COLO829 (cell line): ENCODE data around the gene PIEZO2.

Source experiments
- DNase-seq: peaks from one replicate; pipeline ENCODE4 v3.0.0; 2012; ENCODE audit warnings: low spot score

The PIEZO2 gene

DNA sequence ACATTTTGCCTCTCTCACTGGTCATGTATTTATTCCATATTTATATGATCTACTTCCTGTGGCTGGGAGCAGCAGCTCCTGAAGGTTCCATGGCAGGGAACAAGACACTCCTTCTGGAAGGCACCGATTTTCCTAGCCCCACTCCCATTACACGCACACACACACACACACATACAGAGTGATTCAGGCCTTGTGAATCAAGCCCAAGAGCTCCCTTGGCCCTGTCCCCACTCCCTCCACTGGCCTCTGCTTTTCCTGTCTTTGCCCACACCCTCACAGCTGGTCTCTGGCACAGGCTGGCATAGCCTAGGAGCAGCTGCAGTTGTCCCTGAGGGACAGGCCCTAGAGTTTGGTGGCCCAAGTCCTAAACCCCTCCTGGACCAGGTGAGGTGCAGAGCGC is 421.9 kb downstream of the PIEZO2 start:
- DNase-seq, result no peak

DNA sequence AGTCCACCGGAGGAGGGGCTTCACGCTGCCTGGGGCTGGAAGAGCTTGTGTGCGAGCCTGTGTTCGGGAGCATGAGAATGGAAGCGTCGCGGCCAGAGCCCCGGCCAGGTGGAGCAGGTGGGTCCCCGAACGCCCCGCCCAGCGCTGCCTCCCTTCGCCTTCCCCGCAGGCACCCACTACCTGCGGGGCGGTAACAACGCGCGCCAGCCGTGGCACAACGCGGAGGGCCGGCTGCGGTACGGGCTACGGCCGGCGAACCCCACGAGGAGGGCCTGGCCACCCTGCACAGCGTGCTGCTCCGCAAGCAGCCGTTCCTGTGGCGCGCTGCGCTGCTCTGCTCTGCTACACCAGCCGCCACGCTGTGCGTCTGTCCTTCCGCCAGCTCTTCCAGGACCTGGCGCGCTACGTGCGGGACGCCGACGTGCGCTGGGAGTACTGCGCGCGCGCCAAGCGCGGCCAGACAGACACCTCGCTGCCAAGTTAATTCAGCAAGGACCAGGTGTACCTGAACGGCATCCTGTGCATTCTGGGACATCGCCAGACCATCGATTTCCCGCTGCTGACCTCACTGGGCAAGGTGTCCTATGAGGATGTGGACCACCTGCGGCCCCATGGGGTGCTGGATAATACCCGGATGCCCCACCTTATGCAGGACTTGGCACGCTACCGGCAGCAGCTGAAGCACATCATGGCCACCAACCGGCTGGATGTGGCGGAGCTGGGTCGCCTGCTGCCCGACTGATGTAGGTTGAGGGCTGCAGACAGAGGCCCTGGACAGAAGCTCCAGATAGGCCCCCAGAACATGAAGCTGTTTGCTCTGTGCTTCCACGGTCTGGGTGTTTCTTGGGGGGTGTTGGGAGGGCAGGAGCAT is 422.9 kb downstream of the PIEZO2 start:
- no peak for DNase-seq

DNA sequence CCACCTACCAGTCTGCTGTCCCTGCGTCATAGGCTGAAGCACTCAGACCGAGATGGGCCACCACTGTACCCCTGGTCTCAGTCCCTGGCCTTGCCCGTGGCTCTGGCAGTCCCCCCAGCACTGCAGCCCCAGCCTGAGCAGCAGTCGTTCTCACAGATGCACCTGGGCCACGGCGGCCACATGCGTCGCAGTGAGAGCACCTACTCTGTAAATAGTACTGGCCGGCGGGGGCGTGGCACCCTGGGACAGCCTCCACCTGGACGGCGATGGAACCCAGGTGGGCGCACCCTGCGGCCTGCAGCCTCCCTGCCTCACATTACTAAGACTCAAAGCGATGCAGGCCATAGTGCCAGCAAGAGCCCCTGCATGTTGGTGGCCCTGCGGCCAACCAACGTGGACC is 424.7 kb downstream of the PIEZO2 start:
- DNase-seq, result no peak

DNA sequence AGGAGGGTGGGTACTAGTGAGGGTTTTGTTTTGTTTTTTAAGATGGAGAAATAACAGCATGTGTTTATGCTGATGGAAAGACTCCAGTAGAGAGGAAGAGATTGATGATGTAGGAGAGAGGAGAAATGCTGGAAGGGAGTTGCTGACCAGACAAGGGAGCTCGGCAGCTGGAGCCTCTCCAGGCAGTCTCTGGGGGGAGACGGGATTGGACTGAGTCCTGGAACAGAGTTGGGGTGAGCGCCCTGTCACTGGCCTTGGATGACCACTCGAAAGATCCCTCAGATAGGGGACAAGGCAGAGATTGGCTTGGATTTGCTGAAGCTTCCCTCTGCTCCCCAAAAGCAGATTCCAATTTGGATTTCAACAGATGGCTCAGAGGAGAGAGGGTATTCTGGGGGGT is 425.9 kb downstream of the PIEZO2 start:
- no peak for DNase-seq

DNA sequence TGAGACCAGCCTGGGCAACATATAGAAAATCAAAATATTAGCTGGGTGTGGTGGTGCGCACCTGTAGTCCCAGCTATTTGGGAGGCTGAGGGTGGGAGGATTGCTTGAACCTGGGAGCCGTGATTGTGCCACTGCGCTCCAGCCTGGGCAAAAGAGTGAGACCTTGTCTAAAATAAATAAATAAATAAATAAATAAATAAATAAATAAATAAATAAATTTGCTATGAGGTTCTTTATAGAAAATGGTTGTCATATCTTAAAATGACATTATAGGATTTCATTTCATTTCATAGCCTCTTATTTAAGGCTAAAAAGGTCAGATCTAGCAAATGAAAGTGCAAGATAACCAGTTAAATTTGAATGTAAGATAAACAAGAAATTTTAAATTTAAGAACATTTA is 430.6 kb downstream of the PIEZO2 start:
- DNase-seq, result no peak

DNA sequence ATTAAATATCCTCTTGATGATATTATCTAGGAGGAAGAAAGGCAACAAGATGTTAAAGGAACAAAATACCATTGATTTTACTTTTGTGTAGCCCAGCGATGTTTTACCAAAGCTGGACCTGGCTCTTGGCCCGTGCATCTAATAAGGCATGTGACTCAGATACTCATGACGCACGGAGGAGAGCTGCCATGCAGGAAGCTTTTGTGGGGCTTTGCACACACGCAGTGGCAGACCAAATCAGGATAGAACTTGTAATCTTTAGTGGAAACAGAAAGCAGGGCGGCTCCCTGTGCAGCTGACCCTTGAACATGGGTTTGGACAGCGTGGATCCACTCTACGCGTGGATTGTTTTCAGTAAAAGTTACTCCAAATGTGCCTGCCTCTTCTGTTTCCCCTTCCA is 433.6 kb downstream of the PIEZO2 start:
- DNase-seq, result peak; percentile 59

DNA sequence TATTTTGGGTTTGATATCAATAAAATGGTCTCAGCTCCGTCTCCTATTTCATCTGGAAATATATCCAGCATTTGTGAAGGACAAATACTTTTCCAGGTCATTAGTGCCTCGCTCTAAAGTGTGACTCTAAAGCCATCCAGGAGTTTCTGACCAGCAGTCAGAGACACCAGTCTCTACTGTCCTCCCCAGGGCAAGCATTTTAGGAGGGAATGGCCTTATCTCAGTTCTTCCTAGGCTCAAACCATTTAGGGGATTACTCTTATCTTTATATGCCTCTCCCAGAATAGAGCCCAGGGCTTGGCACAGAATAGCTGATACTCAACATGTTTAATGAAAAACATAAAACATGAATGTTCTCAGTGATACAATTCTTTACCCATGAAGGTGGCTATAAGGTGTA is 436.0 kb downstream of the PIEZO2 start:
- DNase-seq, result no peak

DNA sequence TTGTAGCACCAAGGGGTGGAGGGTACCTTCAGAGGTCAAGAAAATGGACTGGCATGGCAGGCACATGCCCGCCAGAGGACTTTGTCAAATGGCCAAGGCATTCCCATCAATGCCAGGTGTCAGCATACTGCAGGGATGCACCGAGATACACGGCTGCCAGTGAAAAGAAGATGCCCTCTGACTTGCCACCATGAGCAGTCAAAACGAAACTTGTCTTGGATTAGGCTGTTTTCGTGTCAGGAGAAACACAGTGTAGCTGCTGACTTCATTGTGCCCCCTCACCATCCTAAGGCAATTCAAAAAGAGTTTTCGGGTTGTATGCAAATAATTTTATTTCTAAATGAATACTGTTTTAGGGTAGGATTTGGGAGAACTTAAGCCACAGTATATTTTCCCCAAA is 442.1 kb downstream of the PIEZO2 start:
- DNase-seq, result no peak

DNA sequence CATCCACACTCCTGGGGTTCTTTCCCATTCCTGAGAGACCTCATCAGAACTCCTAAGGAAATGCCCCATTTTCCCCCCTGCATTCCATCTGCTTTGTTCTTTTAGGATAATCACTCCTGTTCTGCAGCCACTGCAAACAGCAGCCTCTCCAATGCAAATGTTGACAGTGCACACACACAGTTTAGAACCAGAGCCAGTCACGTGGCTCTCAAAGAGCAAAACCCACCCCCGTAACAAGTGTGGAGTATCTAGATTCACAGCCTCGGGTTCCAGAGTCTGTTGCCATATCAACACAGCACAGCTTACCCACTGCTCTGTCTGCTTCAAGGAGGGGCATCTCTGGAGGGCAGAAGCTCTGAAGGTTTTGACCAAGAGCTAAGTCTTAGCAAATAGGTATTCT is 443.6 kb downstream of the PIEZO2 start:
- DNase-seq, result no peak

DNA sequence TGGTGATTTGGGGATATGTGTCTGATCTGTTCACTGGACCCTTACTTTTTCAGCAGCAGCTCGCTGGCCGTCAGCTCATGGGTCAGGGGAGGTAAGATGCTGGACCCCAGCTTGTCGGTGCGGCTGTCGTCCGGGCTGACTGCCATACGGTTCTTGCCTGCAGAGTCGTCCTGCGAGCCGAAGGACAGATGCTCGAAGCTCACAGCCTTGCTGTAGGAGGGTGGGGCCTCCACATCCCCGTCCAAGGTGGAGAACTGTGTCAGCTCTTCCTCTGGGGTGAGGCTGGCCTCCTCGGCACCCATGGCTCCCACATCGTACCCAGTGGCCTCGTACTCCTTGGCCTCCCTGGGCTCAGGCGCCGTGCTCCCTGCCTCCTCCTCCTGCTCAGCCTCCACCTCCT is 444.1 kb downstream of the PIEZO2 start:
- DNase-seq, result no peak

DNA sequence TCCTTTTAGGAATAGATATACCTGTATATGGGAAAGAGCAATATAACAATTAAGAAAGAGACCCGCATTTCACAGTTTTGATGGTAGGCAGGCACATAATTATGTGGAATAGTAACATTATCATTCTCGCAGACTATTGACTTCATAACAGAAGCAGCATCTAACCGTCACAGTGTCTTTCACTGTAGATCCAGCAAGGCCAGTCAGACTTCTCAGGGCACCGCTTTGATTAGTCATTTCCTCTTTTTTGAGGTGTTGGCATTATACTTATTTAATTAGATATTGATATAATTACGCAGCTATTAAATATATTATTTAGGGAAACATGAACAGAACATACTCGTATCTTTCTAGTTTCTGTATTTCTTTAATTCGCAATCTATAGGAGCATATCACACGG is 447.2 kb downstream of the PIEZO2 start:
- no peak for DNase-seq

DNA sequence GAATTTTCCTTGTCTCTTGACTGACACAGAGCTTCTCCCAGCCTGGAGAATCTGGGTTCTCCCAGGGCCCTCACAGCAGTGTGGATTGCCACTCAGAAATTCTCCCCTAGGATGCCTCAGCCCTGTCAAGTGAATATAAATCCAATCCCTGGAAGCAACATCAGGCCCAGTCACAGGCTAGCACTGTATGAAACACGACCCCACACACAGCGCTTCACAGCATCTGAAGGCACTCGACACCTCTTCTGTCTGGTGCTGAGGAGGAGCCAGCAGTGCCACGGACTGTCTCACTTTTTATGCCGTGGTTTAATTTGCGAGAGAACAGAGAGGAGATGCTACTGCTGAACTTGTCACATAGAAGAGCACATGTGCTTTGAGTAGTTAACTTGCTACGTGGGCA is 459.0 kb downstream of the PIEZO2 start:
- no peak for DNase-seq

DNA sequence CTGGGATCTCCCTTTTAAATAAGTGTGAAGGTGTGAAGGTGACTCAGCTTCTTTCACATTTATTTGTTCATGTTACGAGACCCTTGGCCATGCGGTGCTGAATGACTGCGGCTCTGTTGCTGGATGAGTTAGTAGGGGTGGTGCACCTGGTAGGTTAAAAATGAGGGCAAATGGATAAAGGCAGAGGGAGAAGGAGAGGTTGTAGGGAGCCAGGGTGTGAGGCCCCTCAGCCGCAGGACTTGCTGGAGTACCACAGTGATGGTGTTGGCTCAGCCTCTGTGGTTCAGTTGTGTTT is 459.4 kb downstream of the PIEZO2 start:
- DNase-seq, result no peak

DNA sequence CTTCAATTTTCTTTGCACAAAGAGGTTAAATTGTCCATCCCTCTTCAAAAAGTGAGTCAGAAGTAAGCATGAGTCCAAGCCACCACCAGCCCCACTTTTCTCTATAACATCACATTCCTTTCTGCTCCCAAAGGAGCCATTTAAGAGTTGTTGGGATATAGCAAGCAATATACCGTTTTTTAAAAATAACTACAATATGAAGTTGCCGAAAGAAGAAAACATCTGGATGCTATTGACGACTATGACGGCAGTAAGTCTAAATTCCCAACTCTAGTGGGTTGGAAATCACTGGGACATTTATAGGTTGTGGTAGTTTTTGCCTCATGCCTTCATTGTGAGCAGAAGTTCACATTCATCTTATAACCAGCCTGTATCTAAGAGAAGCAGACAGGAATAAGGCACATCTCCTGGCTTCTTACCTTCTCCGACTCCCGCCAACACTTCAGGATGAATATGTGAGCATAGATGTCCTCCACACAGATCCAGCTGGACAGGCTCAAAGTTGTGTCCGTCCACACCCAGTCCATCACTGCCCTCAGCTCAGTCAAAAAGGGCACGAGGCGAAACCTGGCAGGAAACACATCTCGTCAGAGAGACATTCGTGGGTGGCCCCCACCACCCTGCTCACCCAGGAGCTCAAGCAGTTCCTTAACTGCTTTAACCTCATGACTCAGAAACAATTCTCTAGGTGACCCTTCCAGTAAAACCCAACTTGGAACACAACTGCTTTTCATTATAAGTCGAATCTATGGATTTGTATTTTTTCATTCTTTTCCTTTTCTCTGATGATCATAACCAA is 459.9 kb downstream of the PIEZO2 start:
- DNase-seq, result no peak

DNA sequence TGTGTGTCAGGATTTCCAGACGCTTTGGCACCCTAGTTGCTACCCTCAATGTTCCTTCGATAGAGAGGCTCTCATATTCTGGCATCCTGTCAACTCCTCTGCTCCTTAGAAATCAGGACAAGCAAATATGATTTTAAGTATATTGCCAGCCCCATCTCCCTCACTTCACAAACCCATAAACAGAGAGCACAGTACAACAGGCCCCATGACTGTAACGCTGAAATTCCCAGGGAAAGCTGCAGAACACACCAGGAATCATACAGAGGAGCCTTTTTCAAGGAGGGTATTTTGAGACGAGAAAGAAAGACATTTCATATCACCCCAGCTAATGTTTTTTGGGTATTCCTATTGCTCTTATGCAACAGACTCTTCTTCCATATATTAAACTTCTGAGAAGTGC is 460.6 kb downstream of the PIEZO2 start:
- no peak for DNase-seq

DNA sequence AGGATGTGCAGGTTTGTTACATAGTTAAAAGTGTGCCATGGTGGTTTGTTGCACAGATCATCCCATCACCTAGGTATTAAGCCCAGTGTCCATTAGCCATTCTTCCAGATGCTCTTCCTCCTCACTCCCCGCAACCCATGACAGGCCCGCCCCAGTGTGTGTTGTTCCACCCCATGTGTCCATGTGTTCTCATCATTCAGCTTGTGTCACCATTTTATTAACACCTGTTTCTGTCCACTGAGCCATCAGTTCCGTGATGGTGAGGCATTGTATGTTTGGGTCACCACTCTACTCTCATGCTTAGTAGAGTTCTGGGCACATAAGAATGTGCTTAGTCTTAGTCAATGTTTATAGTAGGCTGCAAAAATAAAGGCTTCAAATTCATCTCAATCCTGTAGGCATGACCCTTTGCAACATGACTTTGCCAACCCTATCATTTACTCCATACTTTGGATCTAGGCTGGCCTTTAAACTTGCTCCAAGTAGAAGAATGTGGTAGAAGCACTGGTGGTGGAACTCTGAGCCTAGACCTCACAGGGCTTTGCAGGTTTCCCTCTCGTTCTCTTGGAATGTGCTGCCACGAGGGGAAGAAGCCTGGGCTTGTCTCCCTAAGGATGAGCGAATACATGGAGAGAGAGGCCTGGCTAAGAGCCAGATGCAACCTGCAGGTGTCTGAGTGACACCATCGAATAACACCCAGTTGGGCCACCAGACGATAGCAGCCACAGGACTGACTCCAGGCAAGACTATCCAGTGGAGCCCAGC is 462.0 kb downstream of the PIEZO2 start:
- DNase-seq, result no peak

DNA sequence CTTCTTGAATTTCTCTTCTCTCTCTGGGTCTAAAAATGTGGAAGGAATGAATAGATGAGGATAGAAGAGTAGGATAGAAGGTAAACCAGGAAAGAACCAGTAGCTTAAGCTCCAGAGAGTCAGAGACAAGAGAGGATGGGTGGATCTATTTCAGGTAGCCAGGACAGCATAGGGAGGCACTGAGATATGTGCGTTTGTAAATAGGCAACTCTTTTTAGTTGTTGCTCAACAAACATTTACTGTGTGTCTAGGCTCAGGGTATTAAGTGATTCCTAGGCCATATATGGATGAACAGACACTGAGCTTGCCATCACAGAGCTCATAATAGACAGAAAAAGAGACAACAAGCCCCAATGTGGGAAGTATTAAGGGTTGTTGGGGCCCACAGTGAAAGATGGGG is 463.1 kb downstream of the PIEZO2 start:
- DNase-seq, result no peak

DNA sequence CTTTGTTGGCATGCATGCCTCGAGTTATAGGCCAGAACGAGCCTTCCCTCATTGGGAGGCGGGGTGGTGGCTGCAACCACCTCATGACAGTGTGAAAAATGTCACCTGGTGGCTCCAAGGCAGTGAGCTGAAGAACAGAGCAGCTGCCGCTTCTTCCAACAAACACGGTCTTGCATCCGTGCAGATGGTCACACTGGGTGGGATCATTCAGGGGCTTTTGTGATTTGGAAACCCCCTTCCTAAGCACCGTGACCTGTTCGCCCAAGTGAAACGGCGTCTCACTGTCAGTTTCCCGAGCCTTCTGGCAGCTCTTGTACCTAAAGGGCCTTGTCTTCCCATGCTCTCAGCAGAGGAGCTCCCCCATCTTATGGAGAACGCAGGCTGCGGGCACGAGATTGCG is 463.9 kb downstream of the PIEZO2 start:
- no peak for DNase-seq

DNA sequence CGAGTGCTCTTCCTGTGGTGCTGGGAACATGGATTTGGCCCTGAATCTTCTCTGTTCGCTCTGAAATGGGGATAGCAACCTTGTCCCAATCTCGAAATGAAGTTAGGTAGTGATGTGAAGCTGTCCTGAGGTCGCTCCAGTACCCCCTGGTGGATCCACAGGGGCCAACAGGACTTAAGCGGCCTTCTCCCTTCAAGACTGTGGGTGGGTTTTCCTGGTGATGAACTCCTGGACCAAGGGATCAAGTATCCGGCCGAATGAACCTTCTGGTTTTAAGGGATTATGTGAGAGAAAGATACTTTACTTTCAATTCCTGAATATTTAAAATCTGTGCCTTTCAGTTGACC is 467.0 kb downstream of the PIEZO2 start:
- no peak for DNase-seq

DNA sequence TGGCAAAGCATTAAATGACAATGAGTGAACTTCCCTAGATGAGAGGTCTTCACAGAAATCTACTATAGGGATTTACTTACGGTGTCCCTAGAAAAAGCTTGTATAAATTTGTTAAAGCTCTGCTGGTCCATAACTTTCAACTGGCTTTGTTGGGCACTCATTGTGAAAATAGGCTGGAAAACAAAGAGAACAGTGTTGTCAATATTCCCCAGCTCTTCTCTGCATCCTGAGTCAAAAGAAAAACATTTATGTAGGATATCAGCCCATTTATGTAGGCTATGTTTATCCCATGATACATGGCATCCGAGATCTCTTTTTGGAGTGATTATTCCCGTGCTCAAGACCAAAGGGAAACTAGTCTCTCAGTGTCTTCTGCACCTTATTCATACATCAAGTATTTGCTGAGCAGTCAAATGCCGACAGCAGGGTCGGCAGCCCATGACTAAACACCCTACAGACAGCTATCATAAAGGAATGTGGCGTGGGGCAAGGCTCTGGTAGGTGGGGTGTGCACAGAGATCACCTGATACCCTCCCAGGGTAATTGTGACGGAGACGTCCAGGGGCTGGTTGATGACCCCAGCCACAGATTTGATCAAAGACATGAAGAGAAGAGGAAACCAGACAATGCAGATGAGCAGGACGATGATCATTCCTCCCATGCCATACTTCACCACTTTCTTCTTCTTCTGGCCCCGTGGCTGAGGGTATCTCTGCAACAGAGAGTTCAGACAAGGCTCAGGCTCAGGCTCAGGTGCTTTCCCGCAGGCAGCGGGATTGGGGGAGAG is 467.6 kb downstream of the PIEZO2 start:
- DNase-seq, result peak; percentile 39

DNA sequence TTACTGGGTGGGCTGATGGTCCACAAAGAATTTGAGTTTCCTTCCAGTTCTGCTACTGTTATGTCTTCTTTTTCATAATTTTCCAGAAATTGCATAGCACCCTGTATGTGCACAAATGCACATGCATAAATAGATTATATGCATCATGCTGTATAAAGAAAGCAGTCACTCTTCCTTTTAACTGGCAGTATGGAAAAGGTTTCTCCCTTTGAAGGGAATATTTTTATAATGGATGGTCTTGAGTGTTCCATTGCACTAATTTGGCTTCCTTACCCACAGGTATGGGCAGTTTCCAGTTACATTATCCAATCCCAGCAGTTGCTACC is 469.1 kb downstream of the PIEZO2 start:
- no peak for DNase-seq

DNA sequence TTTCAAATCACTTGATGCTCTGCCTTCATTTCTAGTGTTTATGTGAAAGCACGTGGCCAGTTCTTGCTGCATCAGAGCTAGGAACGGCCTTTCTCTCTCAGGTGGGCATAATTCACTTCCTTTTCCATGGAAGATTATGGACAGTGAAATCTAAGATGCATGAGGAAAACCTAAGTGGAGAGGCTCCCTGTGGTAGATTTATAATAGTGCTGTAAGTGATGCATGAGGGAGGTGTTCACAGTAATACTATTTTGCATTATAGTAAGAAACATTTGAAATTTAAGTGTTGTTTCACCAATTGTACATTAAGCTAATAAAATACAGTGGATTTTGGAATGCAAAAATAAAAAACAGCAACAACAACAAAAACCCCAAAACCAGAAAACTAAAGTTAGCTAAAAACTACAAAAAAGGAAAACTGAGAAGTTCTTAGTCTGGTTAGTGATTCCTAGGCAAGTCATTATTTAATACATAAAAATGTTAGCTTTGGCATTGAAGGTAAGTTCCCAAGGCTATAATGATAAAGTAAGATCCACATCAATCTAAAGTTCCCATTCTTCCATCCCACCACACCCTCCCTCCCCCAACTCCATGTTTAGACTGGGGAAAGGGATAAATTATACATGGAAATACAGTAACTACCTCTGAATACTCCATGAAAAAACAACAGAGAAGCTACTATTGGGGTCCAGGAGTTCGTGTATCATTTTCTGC is 469.7 kb downstream of the PIEZO2 start:
- DNase-seq, result no peak
